Vagina (tissue), 2 donors: ENCODE results near the gene HSF2BP. TPM values are rescaled to one million over a fixed set of nuclear protein-coding genes. Genes with fewer than 3 reads are reported as not detected.
"Not testable (repeated sequence)": the region's sequence is repeated elsewhere in the genome, so short reads cannot be mapped to it uniquely, and the experiment has no call there.

Experiments used
- DNase-seq, 2 donors: peaks; one replicate each; pipeline ENCODE4 v3.0.0-alpha.2; 2017; ENCODE audit errors: extremely low spot score in 2 of 2
- H3K27ac ChIP-seq: fragments of 200-600 bp; sonication (generic); one replicate; pipeline ENCODE4 v1.5.1; 2019
- H3K27me3 ChIP-seq: fragments of 200-600 bp; sonication (generic); one replicate; pipeline ENCODE4 v1.5.1; 2019
- H3K36me3 ChIP-seq, 2 donors: fragments of 200-600 bp; sonication (generic); one replicate each; pipeline ENCODE4 v1.5.1; 2017 to 2019
- H3K4me1 ChIP-seq: fragments of 200-600 bp; sonication (generic); one replicate; pipeline ENCODE4 v1.5.1; 2019
- H3K4me3 ChIP-seq, 2 donors: fragments of 200-600 bp; sonication (generic); 1 replicate in 1 of 2; 2 replicates in 1 of 2; pipeline ENCODE4 v1.5.1; 2016 to 2019
- H3K9me3 ChIP-seq: fragments of 200-600 bp; sonication (generic); one replicate; pipeline ENCODE4 v1.5.1; 2019
- POLR2A ChIP-seq, 2 donors: fragments of 450-650 bp; IDR thresholded peaks; one replicate each; pipeline ENCODE4 v1.6.1; 2017; ENCODE audit warnings: antibody characterized with exemption in 2 of 2, mild to moderate bottlenecking in 2 of 2, moderate library complexity in 2 of 2
- POLR2AphosphoS5 ChIP-seq, 2 donors: sonication (generic); formaldehyde crosslinking; IDR thresholded peaks; one replicate each; pipeline ENCODE4 v1.9.0; 2017; ENCODE audit warnings: antibody characterized with exemption in 2 of 2, mild to moderate bottlenecking in 2 of 2, low read depth in 1 of 2; ENCODE audit not compliant: insufficient read depth in 1 of 2
- intact Hi-C: fragments of 100-400 bp; cut with DNase I; formaldehyde crosslinking; loops from one replicate; pipeline ENCODE4 v1.15.1; 2023
- total RNA-seq: library from RNA; depleted of rRNA; stranded (reverse); fragments of >200 nt; gene quantifications from one replicate; pipeline ENCODE4 v1.2.3, GENCODE V29; 2016
- TF ChIP-seq, protein P1 (sequence below), 3 experiments: fragments of 450-650 bp in 2 of 3; fragments of 200-600 bp in 1 of 3; sonication (generic) in 1 of 3; IDR thresholded peaks; one replicate each; pipeline ENCODE4 v1.5.1; 2017 to 2019; ENCODE audit warnings: antibody characterized with exemption in 3 of 3, mild to moderate bottlenecking in 2 of 3, moderate library complexity in 2 of 3

HSF2BP gene
- total RNA-seq, 1 donor from 2014 or later: 2.7 TPM

DNA sequence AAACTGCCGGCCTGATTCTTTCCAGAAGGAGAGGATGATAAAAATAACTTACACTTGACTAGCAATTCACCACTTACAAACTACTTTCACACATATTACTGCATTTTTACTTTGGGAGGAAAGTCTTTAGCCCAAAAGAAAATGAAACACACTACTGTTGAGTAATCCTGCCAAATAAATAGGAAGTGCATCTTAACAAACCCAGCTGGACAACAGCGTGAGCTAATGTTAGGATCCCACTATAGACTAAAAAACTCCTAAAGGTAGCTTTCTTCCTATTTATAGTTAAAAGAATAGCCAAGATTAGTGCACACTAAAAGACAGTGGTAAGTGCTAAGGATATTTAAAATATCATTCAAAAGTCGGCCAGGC lies 83.8 kb downstream of the HSF2BP start:
- H3K9me3 ChIP-seq: no peaks in the 10 kb centered on the region
- H3K27ac ChIP-seq: no peak overlapping the region
- intact Hi-C loops: no loop called here
- H3K36me3 ChIP-seq: no peaks in the 10 kb centered on the region
- no peak overlapping the region for H3K4me3 ChIP-seq
- no peaks in the 10 kb centered on the region for H3K27me3 ChIP-seq
- no peak for DNase-seq
- TF ChIP-seq POLR2AphosphoS5 (IDR thresholded peaks at IDR 0.05; ENCODE audit: insufficient read depth in 1 of 2, low read depth in 1 of 2) (no peak), POLR2A (IDR thresholded peaks at IDR 0.05) (no peak)
- TF ChIP-seq, protein P1, sequence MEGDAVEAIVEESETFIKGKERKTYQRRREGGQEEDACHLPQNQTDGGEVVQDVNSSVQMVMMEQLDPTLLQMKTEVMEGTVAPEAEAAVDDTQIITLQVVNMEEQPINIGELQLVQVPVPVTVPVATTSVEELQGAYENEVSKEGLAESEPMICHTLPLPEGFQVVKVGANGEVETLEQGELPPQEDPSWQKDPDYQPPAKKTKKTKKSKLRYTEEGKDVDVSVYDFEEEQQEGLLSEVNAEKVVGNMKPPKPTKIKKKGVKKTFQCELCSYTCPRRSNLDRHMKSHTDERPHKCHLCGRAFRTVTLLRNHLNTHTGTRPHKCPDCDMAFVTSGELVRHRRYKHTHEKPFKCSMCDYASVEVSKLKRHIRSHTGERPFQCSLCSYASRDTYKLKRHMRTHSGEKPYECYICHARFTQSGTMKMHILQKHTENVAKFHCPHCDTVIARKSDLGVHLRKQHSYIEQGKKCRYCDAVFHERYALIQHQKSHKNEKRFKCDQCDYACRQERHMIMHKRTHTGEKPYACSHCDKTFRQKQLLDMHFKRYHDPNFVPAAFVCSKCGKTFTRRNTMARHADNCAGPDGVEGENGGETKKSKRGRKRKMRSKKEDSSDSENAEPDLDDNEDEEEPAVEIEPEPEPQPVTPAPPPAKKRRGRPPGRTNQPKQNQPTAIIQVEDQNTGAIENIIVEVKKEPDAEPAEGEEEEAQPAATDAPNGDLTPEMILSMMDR (IDR thresholded peaks at IDR 0.05): no peak
- no peaks in the 10 kb centered on the region for H3K4me1 ChIP-seq

DNA sequence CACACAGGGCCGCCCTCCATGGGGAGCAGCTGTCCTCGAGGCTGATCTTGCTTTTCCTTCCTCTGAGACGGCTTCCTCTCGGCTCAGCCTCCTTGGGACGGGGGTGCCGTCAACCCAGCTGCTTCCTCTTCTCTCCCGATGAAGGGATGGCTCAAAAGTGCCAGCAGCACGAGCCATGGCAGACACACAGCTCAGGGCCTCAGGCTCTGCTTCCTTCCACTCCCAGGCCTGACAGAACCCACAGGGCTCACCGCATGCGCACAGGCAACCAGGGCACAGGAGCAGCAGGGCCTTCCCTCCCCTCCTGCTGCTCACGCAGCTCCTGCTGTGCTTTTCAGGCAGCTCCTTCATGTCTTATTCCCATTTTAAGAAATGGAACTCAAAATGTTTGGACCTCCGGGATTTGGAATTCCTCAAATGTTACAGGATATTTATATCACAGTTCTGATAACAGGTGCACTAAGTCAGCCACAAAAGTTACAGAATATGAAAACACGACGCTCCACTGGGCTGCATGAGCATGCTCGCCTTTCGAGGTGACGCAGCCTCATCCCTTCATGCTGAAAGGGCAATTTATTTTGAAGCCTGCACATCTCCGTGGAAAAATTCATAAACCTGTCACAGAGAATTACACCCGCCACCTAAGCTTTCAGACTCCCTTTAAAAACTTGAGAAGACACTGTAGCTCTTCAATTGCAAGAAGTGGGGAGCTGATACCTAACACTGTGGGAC lies 84.4 kb downstream of the HSF2BP start:
- no peak for TF ChIP-seq POLR2A (IDR thresholded peaks at IDR 0.05)
- TF ChIP-seq, protein P1 (IDR thresholded peaks at IDR 0.05): no peak
- no peak for TF ChIP-seq POLR2AphosphoS5 (IDR thresholded peaks at IDR 0.05; ENCODE audit: insufficient read depth in 1 of 2, low read depth in 1 of 2)
- H3K9me3 ChIP-seq: no peaks in the 10 kb centered on the region
- no peak overlapping the region for H3K4me3 ChIP-seq
- no peaks in the 10 kb centered on the region for H3K4me1 ChIP-seq
- no peak for DNase-seq
- no peaks in the 10 kb centered on the region for H3K27me3 ChIP-seq
- no peaks in the 10 kb centered on the region for H3K36me3 ChIP-seq
- no peak overlapping the region for H3K27ac ChIP-seq
- intact Hi-C loops: no loop called here

DNA sequence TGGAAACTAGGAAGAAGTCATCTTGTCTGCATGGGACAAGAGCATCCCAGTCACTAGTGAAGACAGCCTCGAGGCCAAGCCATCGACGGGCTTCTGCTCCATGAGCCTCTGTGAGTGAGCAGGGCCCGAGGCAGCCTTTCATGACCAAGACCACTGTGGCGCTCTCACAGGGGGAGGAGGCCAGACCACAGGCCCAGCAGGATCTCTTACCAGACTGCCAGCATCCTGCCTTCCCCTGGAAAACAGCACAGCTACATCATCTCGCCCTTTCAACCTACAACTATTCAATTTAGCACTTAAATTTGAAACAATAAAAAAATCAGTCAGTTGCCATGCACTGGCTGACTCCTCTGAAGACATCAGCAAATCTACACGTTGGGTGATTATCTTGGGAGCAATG lies 85.4 kb downstream of the HSF2BP start:
- DNase-seq: no peak
- TF ChIP-seq POLR2AphosphoS5 (IDR thresholded peaks at IDR 0.05; ENCODE audit: insufficient read depth in 1 of 2, low read depth in 1 of 2): no peak
- TF ChIP-seq POLR2A (IDR thresholded peaks at IDR 0.05): no peak
- TF ChIP-seq, protein P1 (IDR thresholded peaks at IDR 0.05): no peak

DNA sequence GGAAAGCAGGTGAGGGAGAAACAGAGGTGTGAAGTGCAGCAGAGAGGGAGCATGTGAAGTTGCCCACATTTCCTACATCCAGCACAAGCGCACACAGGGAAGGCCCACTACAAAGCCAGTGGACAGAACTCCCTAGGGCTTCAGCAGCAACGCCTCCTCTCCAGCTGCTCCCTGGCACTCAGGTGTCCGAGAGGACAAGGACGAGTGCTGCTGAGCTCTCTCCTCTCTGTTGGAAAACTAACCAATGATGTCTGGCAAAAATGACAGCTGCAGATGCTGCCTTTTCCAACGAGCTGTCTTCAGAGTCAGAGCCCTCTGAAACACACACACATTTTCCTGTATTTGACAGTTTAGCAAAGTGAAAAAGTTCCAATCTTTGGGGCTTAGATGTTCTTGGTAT lies 86.8 kb downstream of the HSF2BP start:
- TF ChIP-seq, protein P1 (IDR thresholded peaks at IDR 0.05): no peak
- no peaks in the 10 kb centered on the region for H3K36me3 ChIP-seq
- no peaks in the 10 kb centered on the region for H3K27me3 ChIP-seq

More for the DNA sequence above, 85.4 kb downstream of the HSF2BP start:
- no peaks in the 10 kb centered on the region for H3K9me3 ChIP-seq
- H3K4me1 ChIP-seq: no peaks in the 10 kb centered on the region
- no peaks in the 10 kb centered on the region for H3K27me3 ChIP-seq
- H3K4me3 ChIP-seq: no peak overlapping the region
- no peaks in the 10 kb centered on the region for H3K36me3 ChIP-seq
- no peak overlapping the region for H3K27ac ChIP-seq
- intact Hi-C loops: no loop called here

DNA sequence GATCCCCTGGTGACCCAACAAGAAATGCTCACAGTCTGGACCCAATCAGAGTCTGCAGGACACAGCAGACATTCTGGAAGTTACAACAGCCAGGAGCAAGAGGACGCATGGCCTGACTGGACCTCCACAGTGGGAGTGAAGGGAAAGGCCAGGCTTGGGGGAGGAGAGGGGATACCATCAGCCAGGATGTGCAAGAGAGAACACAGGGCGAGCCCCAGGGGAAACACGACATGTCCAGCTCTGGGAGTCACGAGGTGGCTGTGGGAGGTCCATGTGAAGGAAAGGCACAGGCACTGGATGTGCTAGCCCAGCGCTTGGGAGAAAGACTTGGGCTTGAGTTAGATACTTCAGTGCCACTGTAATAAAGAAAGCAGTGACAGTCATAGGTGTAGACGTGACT lies 87.3 kb downstream of the HSF2BP start:
- no peak for DNase-seq
- intact Hi-C loops: no loop called here
- Histone ChIP-seq H3K27me3 (no peaks in the 10 kb centered on the region), H3K4me1 (no peaks in the 10 kb centered on the region), H3K4me3 (no peak overlapping the region), H3K27ac (no peak overlapping the region), H3K9me3 (no peaks in the 10 kb centered on the region), H3K36me3 (no peaks in the 10 kb centered on the region)
- TF ChIP-seq POLR2AphosphoS5 (IDR thresholded peaks at IDR 0.05; ENCODE audit: insufficient read depth in 1 of 2, low read depth in 1 of 2): no peak
- no peak for TF ChIP-seq POLR2A (IDR thresholded peaks at IDR 0.05)

More for the DNA sequence above, 86.8 kb downstream of the HSF2BP start:
- H3K4me3 ChIP-seq: no peak overlapping the region
- H3K9me3 ChIP-seq: no peaks in the 10 kb centered on the region
- H3K4me1 ChIP-seq: no peaks in the 10 kb centered on the region
- DNase-seq: no peak
- intact Hi-C loops: no loop called here
- H3K27ac ChIP-seq: no peak overlapping the region

DNA sequence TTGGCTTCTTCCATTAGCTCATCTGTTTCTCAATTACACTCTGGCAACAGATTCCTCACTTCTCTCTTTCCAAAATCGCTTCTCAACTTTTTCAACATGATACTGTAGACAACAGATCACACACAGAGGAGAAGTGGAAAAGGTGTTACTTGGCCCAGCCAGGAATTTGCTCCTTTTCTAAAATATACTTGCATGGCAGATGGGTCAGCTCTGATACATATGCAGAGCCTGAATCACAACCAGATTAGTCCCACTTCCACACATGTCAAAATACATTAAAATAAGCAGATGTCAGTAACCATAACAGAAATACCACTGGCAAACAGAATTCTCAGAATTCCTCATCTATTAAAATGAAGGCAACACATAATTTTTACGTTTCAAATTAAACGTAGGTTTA lies 89.1 kb downstream of the HSF2BP start:
- H3K4me3 ChIP-seq, H3K36me3 ChIP-seq, H3K4me1 ChIP-seq, H3K27ac ChIP-seq, intact Hi-C loops, H3K9me3 ChIP-seq, DNase-seq, H3K27me3 ChIP-seq: not testable (repeated sequence)

DNA sequence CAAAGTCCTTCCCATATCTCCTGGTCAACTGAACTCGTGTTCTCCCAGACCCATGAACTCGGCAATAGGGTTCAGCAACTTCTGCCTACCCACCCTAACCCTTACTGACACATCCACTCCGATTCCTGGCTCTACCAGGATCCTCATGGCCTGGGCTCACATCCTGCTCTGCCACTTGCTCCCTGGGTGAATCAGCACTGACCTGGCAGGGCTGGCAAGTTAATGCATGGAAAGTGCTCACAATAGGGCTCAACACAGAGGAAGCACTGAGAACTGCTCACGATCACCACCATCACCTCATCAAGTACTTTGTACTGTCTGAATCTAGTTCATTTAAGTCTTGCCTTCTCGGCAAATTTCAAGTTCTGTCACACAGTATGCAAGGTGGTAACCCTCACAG lies 96.8 kb downstream of the HSF2BP start:
- H3K27ac ChIP-seq, intact Hi-C loops, DNase-seq: not testable (repeated sequence)

DNA sequence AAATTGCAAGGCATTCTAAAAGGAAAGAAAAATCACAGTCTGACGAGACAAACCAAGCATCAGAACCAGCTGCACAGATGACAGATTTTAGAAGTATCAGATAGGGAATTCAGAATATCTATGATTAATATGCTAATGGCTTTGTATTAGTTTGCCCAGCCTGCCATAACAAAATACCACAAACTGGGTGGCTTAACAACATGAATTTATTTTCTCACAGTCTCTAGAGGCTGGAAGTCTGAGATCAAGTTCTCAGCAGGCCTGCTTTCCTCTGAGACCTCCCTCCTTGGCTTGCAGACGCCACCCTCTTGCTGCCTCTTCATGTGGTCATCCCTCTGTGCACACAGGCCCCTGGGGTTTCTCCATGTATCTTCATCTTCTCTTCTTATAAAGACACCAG lies 118.7 kb downstream of the HSF2BP start:
- DNase-seq, H3K4me3 ChIP-seq, H3K9me3 ChIP-seq, H3K36me3 ChIP-seq, H3K27ac ChIP-seq, H3K4me1 ChIP-seq, H3K27me3 ChIP-seq, intact Hi-C loops: not testable (repeated sequence)

More for the DNA sequence above, 96.8 kb downstream of the HSF2BP start:
- not testable (repeated sequence) for H3K27me3 ChIP-seq, H3K36me3 ChIP-seq, H3K4me1 ChIP-seq, H3K9me3 ChIP-seq, H3K4me3 ChIP-seq

DNA sequence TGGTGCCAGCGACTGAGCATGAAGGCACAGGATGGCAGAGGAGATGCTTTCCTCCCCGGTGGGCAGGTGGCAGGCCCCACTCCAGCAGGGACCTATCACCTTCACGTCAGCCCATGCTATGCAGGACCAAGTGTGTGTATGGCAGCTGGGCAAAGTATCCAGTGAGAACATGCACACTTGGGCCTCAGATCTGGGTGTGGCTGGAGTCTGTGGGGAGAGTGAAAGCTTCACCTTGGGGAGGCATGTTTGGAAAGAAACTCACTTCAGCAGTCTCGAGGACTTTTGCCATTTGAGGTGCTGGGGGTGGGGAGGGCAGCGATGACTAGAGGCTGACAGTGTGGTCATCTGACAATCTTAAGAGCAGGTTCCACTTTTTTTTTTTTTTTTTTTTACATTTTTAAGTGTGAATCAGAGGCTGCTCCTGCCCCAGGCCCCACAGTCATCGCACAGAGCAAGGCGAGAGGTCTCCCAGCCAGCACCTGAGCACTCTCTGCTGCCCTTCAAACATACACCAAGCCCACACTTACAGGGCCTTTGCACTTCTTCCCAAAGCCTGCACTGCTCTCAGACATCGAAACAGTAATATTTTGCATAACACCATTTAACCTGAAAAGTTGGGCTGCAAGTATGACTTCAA lies 136.7 kb downstream of the HSF2BP start:
- H3K4me1 ChIP-seq, H3K4me3 ChIP-seq, intact Hi-C loops: not testable (repeated sequence)

More for the DNA sequence above, 136.7 kb downstream of the HSF2BP start:
- not testable (repeated sequence) for H3K27me3 ChIP-seq, H3K36me3 ChIP-seq, H3K9me3 ChIP-seq, DNase-seq, H3K27ac ChIP-seq
